GM21423 (cell line): ENCODE data around the gene CEL.

Experiments used
- ATAC-seq: cut with Tn5 transposase; IDR thresholded peaks from one replicate; pipeline ENCODE4 v1.9.1; 2021; ENCODE audit warnings: mild to moderate bottlenecking, moderate library complexity; ENCODE audit not compliant: unreplicated experiment

CEL gene

GRCh38 chr9:133101356-133102189 lies 39.8 kb downstream of the CEL start:
- no peak for ATAC-seq

GRCh38 chr9:133102190-133103021 lies 40.6 kb downstream of the CEL start:
- ATAC-seq = no peak

- ATAC-seq = no peak
Measured at GRCh38 chr9:133103183-133103986, 41.6 kb downstream of the CEL start.

GRCh38 chr9:133103987-133104505 lies 42.3 kb downstream of the CEL start:
- ATAC-seq = no peak

GRCh38 chr9:133104718-133105460 lies 43.1 kb downstream of the CEL start:
- ATAC-seq = no peak

GRCh38 chr9:133105461-133105770 lies 43.6 kb downstream of the CEL start:
- no peak for ATAC-seq

- ATAC-seq = no peak
Measured at GRCh38 chr9:133106511-133107244, 44.9 kb downstream of the CEL start.

GRCh38 chr9:133107245-133107722 lies 45.5 kb downstream of the CEL start:
- ATAC-seq = no peak

- no peak for ATAC-seq
Measured at GRCh38 chr9:133107961-133108793, 46.4 kb downstream of the CEL start.

GRCh38 chr9:133108794-133109641 lies 47.2 kb downstream of the CEL start:
- no peak for ATAC-seq

- ATAC-seq = no peak
Measured at GRCh38 chr9:133109931-133110650, 48.3 kb downstream of the CEL start.

GRCh38 chr9:133111808-133112662 lies 50.3 kb downstream of the CEL start:
- no peak for ATAC-seq

- no peak for ATAC-seq
Measured at GRCh38 chr9:133112663-133113026, 50.9 kb downstream of the CEL start.

- ATAC-seq = no peak
Measured at GRCh38 chr9:133113163-133113948, 51.6 kb downstream of the CEL start.
